ENCODE data around the gene POLR1D. TPM values are rescaled to one million over a fixed set of nuclear protein-coding genes. Genes with fewer than 3 reads are reported as not detected.

The POLR1D gene
- total and polyA plus RNA-seq, 10 donors, result 64.2 to 134 (median 104) TPM

GRCh38 chr13:27588405-27588804, 33.3 kb upstream of the POLR1D start:
- Histone ChIP-seq H3K27me3 (replicated peaks in 1 of 7) (no peaks in the 10 kb centered on the region), H3K27ac (no peak overlapping the region), H3K4me1 (peaks cover 0 to 50% (median 25%) of the 10 kb centered on the region in 6 donors), H3K9me3 (peaks cover 0 to 12% (median 7%) of the 10 kb centered on the region in 8 donors), H3K4me3 (no peak overlapping the region), H3K36me3 (no peaks in the 10 kb centered on the region)
- TF ChIP-seq CTCF (IDR thresholded peaks at IDR 0.05 in 8 of 11, conservative IDR thresholded peaks at IDR 0.05 in 3 of 11), result no peak
- no peak for TF ChIP-seq POLR2A (IDR thresholded peaks at IDR 0.05)
- TF ChIP-seq POLR2AphosphoS5 (IDR thresholded peaks at IDR 0.05), result no peak
- DNase-seq, result no peak
- WGBS, 5 donors, result 87 to 97% (median 95%) methylated on average over 1 of the region's 1 CpG
- intact Hi-C loops (cut with DNase I; ENCODE audit: low total_unique reads), result no loop called here

GRCh38 chr13:27592865-27593264, 28.8 kb upstream of the POLR1D start:
- no peaks in the 10 kb centered on the region for H3K36me3 ChIP-seq
- no peak overlapping the region for H3K4me3 ChIP-seq
- intact Hi-C loops (cut with DNase I; ENCODE audit: low total_unique reads), result no loop called here
- no peak for TF ChIP-seq POLR2A (IDR thresholded peaks at IDR 0.05)
- TF ChIP-seq CTCF (IDR thresholded peaks at IDR 0.05 in 8 of 11, conservative IDR thresholded peaks at IDR 0.05 in 3 of 11), result no peak
- no peak for TF ChIP-seq POLR2AphosphoS5 (IDR thresholded peaks at IDR 0.05)
- H3K9me3 ChIP-seq, result peaks cover 0 to 12% (median 7%) of the 10 kb centered on the region in 8 donors
- H3K27me3 ChIP-seq (replicated peaks in 1 of 7), result no peaks in the 10 kb centered on the region
- H3K4me1 ChIP-seq, result peaks cover 4 to 53% (median 20%) of the 10 kb centered on the region in 6 donors
- DNase-seq, result no peak
- H3K27ac ChIP-seq, result no peak overlapping the region

- Histone ChIP-seq H3K4me3 (no peak overlapping the region), H3K4me1 (peaks cover 4 to 53% (median 20%) of the 10 kb centered on the region in 6 donors), H3K36me3 (no peaks in the 10 kb centered on the region), H3K27ac (no peak overlapping the region), H3K27me3 (replicated peaks in 1 of 7) (no peaks in the 10 kb centered on the region), H3K9me3 (peaks cover 0 to 9% (median 5%) of the 10 kb centered on the region in 8 donors)
- intact Hi-C loops (cut with DNase I; ENCODE audit: low total_unique reads), result no loop called here
- TF ChIP-seq POLR2AphosphoS5 (IDR thresholded peaks at IDR 0.05) (no peak), POLR2A (IDR thresholded peaks at IDR 0.05) (no peak), CTCF (IDR thresholded peaks at IDR 0.05 in 8 of 11, conservative IDR thresholded peaks at IDR 0.05 in 3 of 11) (no peak)
- 68 to 84% (median 75%) methylated on average over 3 of the region's 3 CpGs for WGBS, 5 donors
- no peak for DNase-seq
Measured at GRCh38 chr13:27593267-27593666, 28.4 kb upstream of the POLR1D start.

DNA sequence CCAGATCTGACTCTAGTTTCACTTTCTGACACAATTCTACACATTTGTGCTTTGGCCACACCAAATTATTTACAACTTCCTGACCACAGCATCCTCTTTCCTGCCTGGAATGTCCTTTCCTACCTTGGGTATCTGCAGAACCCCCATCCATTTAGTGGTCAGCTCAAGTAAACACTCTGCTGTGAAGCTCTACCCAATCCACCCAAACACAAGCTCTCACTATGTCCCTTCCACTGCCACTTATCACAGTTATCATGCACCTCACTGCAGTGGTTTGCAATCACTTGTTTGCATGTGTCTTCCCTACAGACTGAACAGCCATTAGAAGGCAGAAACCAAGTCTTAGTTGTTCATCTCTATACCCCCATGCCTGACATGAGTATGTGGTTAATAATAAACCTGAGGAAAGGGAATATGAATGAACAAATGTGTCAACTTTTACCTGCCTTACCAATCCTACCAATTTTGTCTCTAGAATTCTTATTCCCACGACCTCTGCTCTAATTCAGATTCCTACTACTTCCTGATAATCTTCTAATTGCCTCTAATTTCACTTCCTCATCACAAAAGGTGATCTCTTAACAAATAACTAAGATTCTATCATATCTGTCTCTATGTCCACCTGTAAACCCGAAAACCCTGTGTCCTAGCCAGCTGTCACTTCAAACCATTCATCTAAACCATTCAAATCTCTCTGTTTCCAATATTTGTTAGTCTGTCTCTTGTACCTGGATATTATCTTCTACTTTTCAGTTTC, 26.5 kb upstream of the POLR1D start:
- 67 to 77% (median 69%) methylated on average over 2 of the region's 2 CpGs for WGBS, 5 donors
- H3K36me3 ChIP-seq, result no peaks in the 10 kb centered on the region
- TF ChIP-seq POLR2AphosphoS5 (IDR thresholded peaks at IDR 0.05) (no peak), CTCF (IDR thresholded peaks at IDR 0.05 in 8 of 11, conservative IDR thresholded peaks at IDR 0.05 in 3 of 11) (no peak), POLR2A (IDR thresholded peaks at IDR 0.05) (no peak)
- intact Hi-C loops (cut with DNase I; ENCODE audit: low total_unique reads), result no loop called here
- H3K27ac ChIP-seq, result no peak overlapping the region
- H3K27me3 ChIP-seq (replicated peaks in 1 of 7), result no peaks in the 10 kb centered on the region
- H3K4me1 ChIP-seq, result peaks cover 4 to 56% (median 20%) of the 10 kb centered on the region in 6 donors
- DNase-seq, result no peak
- no peak overlapping the region for H3K4me3 ChIP-seq
- H3K9me3 ChIP-seq, result no peaks in the 10 kb centered on the region

Data from spleen (tissue), 11 donors.